Esophagus (tissue), 2 donors: ENCODE measurements around the gene KCNIP3. TPM values are rescaled to one million over a fixed set of nuclear protein-coding genes. Genes with fewer than 3 reads are reported as not detected.

Experiments used
- H3K27ac ChIP-seq, 2 donors: one replicate each; pipeline ENCODE4 v1.5.1; 2013; ENCODE audit warnings: low read depth in 2 of 2, mild to moderate bottlenecking in 2 of 2, inconsistent platforms in 1 of 2, low read length in 1 of 2, moderate library complexity in 1 of 2
- H3K27me3 ChIP-seq, 2 donors: one replicate each; pipeline ENCODE4 v1.6.1; 2013; ENCODE audit warnings: low read length in 2 of 2, control low read depth in 1 of 2, mild to moderate bottlenecking in 1 of 2; ENCODE audit not compliant: insufficient read depth in 2 of 2, control insufficient read depth in 1 of 2
- H3K36me3 ChIP-seq, 2 donors: one replicate each; pipeline ENCODE4 v1.6.1; 2013; ENCODE audit warnings: low read length in 1 of 2; ENCODE audit not compliant: control insufficient read depth in 2 of 2, insufficient read depth in 2 of 2
- H3K4me1 ChIP-seq, 2 donors: one replicate each; pipeline ENCODE4 v1.6.1; 2013; ENCODE audit warnings: low read length in 1 of 2; ENCODE audit not compliant: control insufficient read depth in 2 of 2, insufficient read depth in 2 of 2
- H3K4me3 ChIP-seq, 2 donors: one replicate each; pipeline ENCODE4 v1.5.1; 2013; ENCODE audit warnings: low read length in 2 of 2, mild to moderate bottlenecking in 2 of 2, low read depth in 1 of 2, moderate library complexity in 1 of 2
- H3K9me3 ChIP-seq, 2 donors: one replicate each; pipeline ENCODE4 v1.6.1; 2013; ENCODE audit warnings: mild to moderate bottlenecking in 2 of 2, low read depth in 1 of 2, low read length in 1 of 2, moderate library complexity in 1 of 2; ENCODE audit not compliant: control insufficient read depth in 2 of 2, insufficient read depth in 1 of 2
- WGBS, 2 donors: extraction: QIAGEN DNeasy Blood & Tissue Kit; methylation state at CpG; one replicate each; pipeline ENCODE4 v1.1.7; 2013; 5-methylcytosine and 5-hydroxymethylcytosine counted together
- polyA plus RNA-seq, 2 donors: library from polyadenylated mRNA; stranded (reverse); fragments of 200-250 nt; gene quantifications; one replicate each; pipeline ENCODE4 v1.2.3, GENCODE V29; 2013
- donor health status: healthy with polysubstance abuse.
- donor health status: Bipolar disorder and iron deficiency.

The KCNIP3 gene
- polyA plus RNA-seq, 2 donors: 2.0 to 2.2 TPM

GRCh38 chr2:95278637-95279225 lies 18.4 kb upstream of the KCNIP3 start:
- H3K27ac ChIP-seq: peak overlapping the region in 1 of 2 donors; percentile 43
- H3K4me1 ChIP-seq: peaks cover 0 to 34% of the 10 kb centered on the region in 2 donors
- 89% methylated on average over 12 of the region's 12 CpGs for WGBS, 2 donors
- no peaks in the 10 kb centered on the region for H3K9me3 ChIP-seq
- no peaks in the 10 kb centered on the region for H3K27me3 ChIP-seq
- H3K36me3 ChIP-seq: peaks cover 0 to 41% of the 10 kb centered on the region in 2 donors
- H3K4me3 ChIP-seq: no peak overlapping the region

- H3K9me3 ChIP-seq: no peaks in the 10 kb centered on the region
- H3K4me1 ChIP-seq: peaks cover 0 to 32% of the 10 kb centered on the region in 2 donors
- peaks cover 0 to 43% of the 10 kb centered on the region in 2 donors for H3K36me3 ChIP-seq
- H3K27ac ChIP-seq: no peak overlapping the region
- WGBS, 2 donors: 92 to 96% methylated on average over 19 of the region's 19 CpGs
- no peaks in the 10 kb centered on the region for H3K27me3 ChIP-seq
- no peak overlapping the region for H3K4me3 ChIP-seq
These were observed 17.6 kb upstream of the KCNIP3 start for GRCh38 chr2:95279435-95280035.

GRCh38 chr2:95281071-95281470 lies 16.1 kb upstream of the KCNIP3 start:
- no peaks in the 10 kb centered on the region for H3K9me3 ChIP-seq
- 89 to 93% methylated on average over 6 to 8 of the region's 8 CpGs for WGBS, 2 donors
- peaks cover 0 to 32% of the 10 kb centered on the region in 2 donors for H3K4me1 ChIP-seq
- H3K27ac ChIP-seq: no peak overlapping the region
- no peak overlapping the region for H3K4me3 ChIP-seq
- H3K36me3 ChIP-seq: peaks cover 0 to 51% of the 10 kb centered on the region in 2 donors
- H3K27me3 ChIP-seq: no peaks in the 10 kb centered on the region

GRCh38 chr2:95281786-95282185 lies 15.4 kb upstream of the KCNIP3 start:
- Histone ChIP-seq H3K4me3 (no peak overlapping the region), H3K9me3 (no peaks in the 10 kb centered on the region), H3K4me1 (peaks cover 0 to 26% of the 10 kb centered on the region in 2 donors), H3K27me3 (no peaks in the 10 kb centered on the region), H3K36me3 (peaks cover 0 to 56% of the 10 kb centered on the region in 2 donors), H3K27ac (no peak overlapping the region)
- 92 to 94% methylated on average over 8 of the region's 8 CpGs for WGBS, 2 donors

- 25 to 33% methylated on average over 3 of the region's 3 CpGs for WGBS, 2 donors
- Histone ChIP-seq H3K27me3 (no peaks in the 10 kb centered on the region), H3K4me3 (no peak overlapping the region), H3K4me1 (peaks cover 0 to 20% of the 10 kb centered on the region in 2 donors), H3K27ac (no peak overlapping the region), H3K9me3 (no peaks in the 10 kb centered on the region), H3K36me3 (peaks cover 0 to 61% of the 10 kb centered on the region in 2 donors)
These were observed 14.7 kb upstream of the KCNIP3 start for GRCh38 chr2:95282458-95282857.

GRCh38 chr2:95283562-95283961 lies 13.6 kb upstream of the KCNIP3 start:
- H3K27ac ChIP-seq: no peak overlapping the region
- H3K27me3 ChIP-seq: no peaks in the 10 kb centered on the region
- H3K36me3 ChIP-seq: peaks cover 0 to 68% of the 10 kb centered on the region in 2 donors
- no peaks in the 10 kb centered on the region for H3K9me3 ChIP-seq
- peaks cover 0 to 14% of the 10 kb centered on the region in 2 donors for H3K4me1 ChIP-seq
- WGBS, 2 donors: 92 to 94% methylated on average over 4 of the region's 4 CpGs
- no peak overlapping the region for H3K4me3 ChIP-seq

GRCh38 chr2:95284886-95285541 lies 12.1 kb upstream of the KCNIP3 start:
- Histone ChIP-seq H3K9me3 (no peaks in the 10 kb centered on the region), H3K4me1 (peaks cover 0 to 11% of the 10 kb centered on the region in 2 donors), H3K27me3 (no peaks in the 10 kb centered on the region), H3K27ac (no peak overlapping the region), H3K4me3 (no peak overlapping the region), H3K36me3 (peaks cover 0 to 71% of the 10 kb centered on the region in 2 donors)
- 91 to 94% methylated on average over 13 of the region's 13 CpGs for WGBS, 2 donors

- Histone ChIP-seq H3K36me3 (peaks cover 0 to 71% of the 10 kb centered on the region in 2 donors), H3K27ac (no peak overlapping the region), H3K4me1 (peaks cover 0 to 11% of the 10 kb centered on the region in 2 donors), H3K27me3 (no peaks in the 10 kb centered on the region), H3K4me3 (no peak overlapping the region), H3K9me3 (peaks cover 0 to 3% of the 10 kb centered on the region in 2 donors)
- WGBS, 2 donors: 59 to 62% methylated on average over 4 of the region's 4 CpGs
These were observed 11.6 kb upstream of the KCNIP3 start for GRCh38 chr2:95285542-95285932.

GRCh38 chr2:95287336-95287735 lies 9.8 kb upstream of the KCNIP3 start:
- Histone ChIP-seq H3K27me3 (no peaks in the 10 kb centered on the region), H3K4me3 (no peak overlapping the region), H3K27ac (no peak overlapping the region), H3K9me3 (peaks cover 0 to 4% of the 10 kb centered on the region in 2 donors), H3K4me1 (peaks cover 0 to 9% of the 10 kb centered on the region in 2 donors), H3K36me3 (peaks cover 0 to 56% of the 10 kb centered on the region in 2 donors)
- 84 to 89% methylated on average over 8 of the region's 8 CpGs for WGBS, 2 donors
